Measurements from ENCODE around the gene STARD8.

Gene STARD8

GRCh38 chrX:68693481-68694434, 46.3 kb downstream of the STARD8 start:
- peak; percentile 79 for DNase-seq

GRCh38 chrX:68694435-68695205, 47.2 kb downstream of the STARD8 start:
- DNase-seq = peak; percentile 18

- DNase-seq = no peak
Observed at GRCh38 chrX:68695206-68695845, 47.9 kb downstream of the STARD8 start.

GRCh38 chrX:68696267-68696990, 49.0 kb downstream of the STARD8 start:
- DNase-seq = no peak

- DNase-seq = no peak
Observed at GRCh38 chrX:68697036-68697435, 49.6 kb downstream of the STARD8 start.

- no peak for DNase-seq
Observed at GRCh38 chrX:68697465-68698125, 50.1 kb downstream of the STARD8 start.

- DNase-seq = no peak
Observed at GRCh38 chrX:68698942-68699341, 51.5 kb downstream of the STARD8 start.

GRCh38 chrX:68699960-68700746, 52.7 kb downstream of the STARD8 start:
- DNase-seq = peak; percentile 78

GRCh38 chrX:68703369-68703768, 55.9 kb downstream of the STARD8 start:
- no peak for DNase-seq

GRCh38 chrX:68703846-68704245, 56.4 kb downstream of the STARD8 start:
- no peak for DNase-seq

- no peak for DNase-seq
Observed at GRCh38 chrX:68705986-68706385, 58.5 kb downstream of the STARD8 start.

GRCh38 chrX:68708503-68709290, 61.2 kb downstream of the STARD8 start:
- DNase-seq = peak; percentile 67

GRCh38 chrX:68710870-68711576, 63.6 kb downstream of the STARD8 start:
- DNase-seq = peak; percentile 31

GRCh38 chrX:68711845-68712244, 64.4 kb downstream of the STARD8 start:
- no peak for DNase-seq

GRCh38 chrX:68714856-68715255, 67.4 kb downstream of the STARD8 start:
- no peak for DNase-seq

GRCh38 chrX:68717196-68717595, 69.7 kb downstream of the STARD8 start:
- no peak for DNase-seq

- no peak for DNase-seq
Observed at GRCh38 chrX:68717663-68718442, 70.4 kb downstream of the STARD8 start.

- DNase-seq = no peak
Observed at GRCh38 chrX:68718443-68718820, 71.0 kb downstream of the STARD8 start.

All from EL (cell line).